Liver (tissue), 9 donors: ENCODE data around the gene LDB2. TPM values are rescaled to one million over a fixed set of nuclear protein-coding genes. Genes with fewer than 3 reads are reported as not detected.

Experiments
- DNase-seq: peaks from one replicate; pipeline ENCODE4 v3.0.0-alpha.2; 2017; ENCODE audit warnings: low spot score
- H3K27ac ChIP-seq, 2 donors: one replicate each; pipeline ENCODE4 v1.7.0; 2013; ENCODE audit warnings: inconsistent platforms in 2 of 2, low read length in 2 of 2, control low read depth in 1 of 2, low read depth in 1 of 2, mild to moderate bottlenecking in 1 of 2
- H3K27me3 ChIP-seq, 4 donors: one replicate each; pipeline versions ENCODE4 v1.6.1 to v1.7.0; 2013; ENCODE audit warnings: low read length in 3 of 4, inconsistent platforms in 1 of 4, mild to moderate bottlenecking in 1 of 4, moderate library complexity in 1 of 4; ENCODE audit not compliant: control insufficient read depth in 4 of 4, insufficient read depth in 4 of 4
- H3K36me3 ChIP-seq, 4 donors: one replicate each; pipeline versions ENCODE4 v1.6.1 to v1.7.0; 2013; ENCODE audit warnings: low read length in 3 of 4, mild to moderate bottlenecking in 3 of 4, low read depth in 1 of 4, moderate library complexity in 1 of 4; ENCODE audit not compliant: control insufficient read depth in 4 of 4, insufficient read depth in 3 of 4
- H3K4me1 ChIP-seq, 4 donors: one replicate each; pipeline versions ENCODE4 v1.6.1 to v1.7.0; 2013; ENCODE audit warnings: low read length in 3 of 4, mild to moderate bottlenecking in 3 of 4, moderate library complexity in 1 of 4; ENCODE audit not compliant: control insufficient read depth in 4 of 4, insufficient read depth in 4 of 4
- H3K4me3 ChIP-seq, 3 donors: one replicate each; pipeline versions ENCODE4 v1.6.1 to v1.7.0; 2013; ENCODE audit warnings: low read length in 3 of 3, control low read depth in 1 of 3, low read depth in 1 of 3, mild to moderate bottlenecking in 1 of 3
- H3K9ac ChIP-seq, 2 donors: one replicate each; pipeline ENCODE4 v1.7.0; 2013; ENCODE audit warnings: low read length in 2 of 2, mild to moderate bottlenecking in 2 of 2, moderate library complexity in 2 of 2, control low read depth in 1 of 2, low read depth in 1 of 2
- H3K9me3 ChIP-seq, 4 donors: one replicate each; pipeline versions ENCODE4 v1.6.1 to v1.7.0; 2013; ENCODE audit warnings: low read length in 3 of 4; ENCODE audit not compliant: control insufficient read depth in 4 of 4
- ATF3 ChIP-seq: IDR thresholded peaks from 2 replicates; pipeline ENCODE4 v1.6.1; 2016; ENCODE audit warnings: antibody characterized with exemption
- EGR1 ChIP-seq, 2 donors: IDR thresholded peaks; 2 replicates each; pipeline ENCODE4 v1.6.1; 2016 to 2018; ENCODE audit warnings: antibody characterized with exemption in 2 of 2, low read depth in 2 of 2
- FOXA1 ChIP-seq: IDR thresholded peaks from 2 replicates; pipeline ENCODE4 v1.6.1; 2016; ENCODE audit warnings: antibody characterized with exemption
- FOXA2 ChIP-seq: IDR thresholded peaks from 2 replicates; pipeline ENCODE4 v1.6.1; 2016; ENCODE audit warnings: antibody characterized with exemption
- GABPA ChIP-seq, 2 donors: IDR thresholded peaks in 1 of 2; conservative IDR thresholded peaks in 1 of 2; 2 replicates each; pipeline ENCODE4 v1.6.1; 2016; ENCODE audit warnings: antibody characterized with exemption in 2 of 2, mild to moderate bottlenecking in 1 of 2, moderate library complexity in 1 of 2
- HNF4A ChIP-seq, 2 donors: conservative IDR thresholded peaks; 2 replicates each; pipeline ENCODE4 v1.6.1; 2016; ENCODE audit warnings: antibody characterized with exemption in 2 of 2, mild to moderate bottlenecking in 2 of 2
- HNF4G ChIP-seq: IDR thresholded peaks from 2 replicates; pipeline ENCODE4 v1.6.1; 2016; ENCODE audit warnings: antibody characterized with exemption
- JUND ChIP-seq, 2 donors: IDR thresholded peaks; 2 replicates each; pipeline ENCODE4 v1.6.1; 2016; ENCODE audit warnings: antibody characterized with exemption in 2 of 2
- NR2F2 ChIP-seq: IDR thresholded peaks from 2 replicates; pipeline ENCODE4 v1.6.1; 2016; ENCODE audit warnings: antibody characterized with exemption
- RAD21 ChIP-seq, 2 donors: IDR thresholded peaks; 2 replicates each; pipeline ENCODE4 v1.6.1; 2016; ENCODE audit warnings: antibody characterized with exemption in 2 of 2, mild to moderate bottlenecking in 2 of 2
- RXRA ChIP-seq, 2 donors: IDR thresholded peaks; 2 replicates each; pipeline ENCODE4 v1.6.1; 2017 to 2018; ENCODE audit warnings: antibody characterized with exemption in 2 of 2, mild to moderate bottlenecking in 1 of 2
- SP1 ChIP-seq: IDR thresholded peaks from 2 replicates; pipeline ENCODE4 v1.6.1; 2018; ENCODE audit warnings: antibody characterized with exemption, mild to moderate bottlenecking
- TAF1 ChIP-seq: conservative IDR thresholded peaks from 2 replicates; pipeline ENCODE4 v1.6.1; 2016; ENCODE audit warnings: antibody characterized with exemption, mild to moderate bottlenecking
- YY1 ChIP-seq: IDR thresholded peaks from 2 replicates; pipeline ENCODE4 v1.6.1; 2016; ENCODE audit warnings: antibody characterized with exemption, mild to moderate bottlenecking
- WGBS: extraction: QIAGEN DNeasy Blood & Tissue Kit; methylation state at CpG from one replicate; pipeline ENCODE4 v1.1.7; 2013; 5-methylcytosine and 5-hydroxymethylcytosine counted together
- polyA plus RNA-seq, 2 donors: library from polyadenylated mRNA; stranded (reverse) in 1 of 2; unstranded in 1 of 2; fragments of 200-250 nt in 1 of 2; fragments of >200 nt in 1 of 2; fragmentation: Nextera tagmentation in 1 of 2; extraction: Ambion mirVana in 1 of 2; gene quantifications; one replicate each; pipeline versions ENCODE4 v1.2.1 to v1.2.3, GENCODE V29; 2013 to 2015
- total RNA-seq, 2 donors: library from RNA; depleted of rRNA; stranded (reverse); fragments of >200 nt; gene quantifications; one replicate each; pipeline ENCODE4 v1.2.3, GENCODE V29; 2014
- TF ChIP-seq, protein P1 (sequence below): fragments of 150-350 bp; IDR thresholded peaks from 2 replicates; pipeline ENCODE4 v1.5.1; 2017; ENCODE audit warnings: improper control_type of control experiment, low read depth, low read length; ENCODE audit not compliant: missing input control
- TF ChIP-seq, protein P2 (sequence below): IDR thresholded peaks from 2 replicates; pipeline ENCODE4 v1.6.1; 2016; ENCODE audit warnings: antibody characterized with exemption
- TF ChIP-seq, protein P3 (sequence below): IDR thresholded peaks from 2 replicates; pipeline ENCODE4 v1.6.1; 2016; ENCODE audit warnings: antibody characterized with exemption, mild to moderate bottlenecking
- TF ChIP-seq, protein P4 (sequence below): IDR thresholded peaks from 2 replicates; pipeline ENCODE4 v1.6.1; 2016; ENCODE audit warnings: antibody characterized with exemption
- donor health status: healthy.
- donor health status: healthy.
- donor health status: healthy.
- donor health status: healthy.
- donor health status: healthy.

LDB2 gene
- total and polyA plus RNA-seq, 4 donors: 7.4 to 31.9 (median 16.8) TPM

DNA sequence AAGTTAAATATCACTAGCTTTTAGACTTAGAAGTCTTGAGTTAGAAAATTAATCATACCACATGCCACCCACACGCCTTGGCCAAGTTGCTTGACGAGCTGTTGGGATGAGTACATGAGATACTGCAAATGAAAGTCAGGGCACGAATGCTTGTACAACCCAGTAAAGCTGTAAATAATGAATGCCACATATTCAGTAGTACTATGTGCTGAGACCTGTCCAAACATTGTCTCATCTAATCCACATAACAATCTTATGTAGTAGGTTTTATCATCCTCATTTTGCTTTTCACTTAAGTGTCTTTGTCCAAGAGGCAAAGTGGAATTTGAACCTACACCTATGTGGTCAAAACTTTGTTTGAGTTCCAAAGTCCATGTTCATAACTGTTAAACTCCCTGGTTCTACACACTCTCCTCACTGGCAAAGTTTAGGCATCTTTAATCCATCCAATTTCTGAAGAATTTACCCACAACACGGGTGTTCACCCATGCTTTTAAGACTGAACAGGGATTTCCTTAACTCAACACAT, 74.1 kb downstream of the LDB2 start:
- DNase-seq: no peak
- H3K4me1 ChIP-seq: peaks cover 7 to 34% (median 22%) of the 10 kb centered on the region in 4 donors
- H3K27me3 ChIP-seq: no peaks in the 10 kb centered on the region
- TF ChIP-seq RXRA (IDR thresholded peaks at IDR 0.05): peak; percentile 63 to 73
- TF ChIP-seq, protein P1, sequence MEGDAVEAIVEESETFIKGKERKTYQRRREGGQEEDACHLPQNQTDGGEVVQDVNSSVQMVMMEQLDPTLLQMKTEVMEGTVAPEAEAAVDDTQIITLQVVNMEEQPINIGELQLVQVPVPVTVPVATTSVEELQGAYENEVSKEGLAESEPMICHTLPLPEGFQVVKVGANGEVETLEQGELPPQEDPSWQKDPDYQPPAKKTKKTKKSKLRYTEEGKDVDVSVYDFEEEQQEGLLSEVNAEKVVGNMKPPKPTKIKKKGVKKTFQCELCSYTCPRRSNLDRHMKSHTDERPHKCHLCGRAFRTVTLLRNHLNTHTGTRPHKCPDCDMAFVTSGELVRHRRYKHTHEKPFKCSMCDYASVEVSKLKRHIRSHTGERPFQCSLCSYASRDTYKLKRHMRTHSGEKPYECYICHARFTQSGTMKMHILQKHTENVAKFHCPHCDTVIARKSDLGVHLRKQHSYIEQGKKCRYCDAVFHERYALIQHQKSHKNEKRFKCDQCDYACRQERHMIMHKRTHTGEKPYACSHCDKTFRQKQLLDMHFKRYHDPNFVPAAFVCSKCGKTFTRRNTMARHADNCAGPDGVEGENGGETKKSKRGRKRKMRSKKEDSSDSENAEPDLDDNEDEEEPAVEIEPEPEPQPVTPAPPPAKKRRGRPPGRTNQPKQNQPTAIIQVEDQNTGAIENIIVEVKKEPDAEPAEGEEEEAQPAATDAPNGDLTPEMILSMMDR: no peak
- TF ChIP-seq FOXA2: no peak
- peak; percentile 45 to 58 for TF ChIP-seq RAD21 (IDR thresholded peaks at IDR 0.05)
- TF ChIP-seq FOXA1: peak; percentile 34
- peak; percentile 71 for TF ChIP-seq YY1
- TF ChIP-seq, protein P2, sequence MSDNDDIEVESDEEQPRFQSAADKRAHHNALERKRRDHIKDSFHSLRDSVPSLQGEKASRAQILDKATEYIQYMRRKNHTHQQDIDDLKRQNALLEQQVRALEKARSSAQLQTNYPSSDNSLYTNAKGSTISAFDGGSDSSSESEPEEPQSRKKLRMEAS: peak; percentile 63
- TF ChIP-seq HNF4A (conservative IDR thresholded peaks at IDR 0.05): peak; percentile 100
- TF ChIP-seq, protein P3, sequence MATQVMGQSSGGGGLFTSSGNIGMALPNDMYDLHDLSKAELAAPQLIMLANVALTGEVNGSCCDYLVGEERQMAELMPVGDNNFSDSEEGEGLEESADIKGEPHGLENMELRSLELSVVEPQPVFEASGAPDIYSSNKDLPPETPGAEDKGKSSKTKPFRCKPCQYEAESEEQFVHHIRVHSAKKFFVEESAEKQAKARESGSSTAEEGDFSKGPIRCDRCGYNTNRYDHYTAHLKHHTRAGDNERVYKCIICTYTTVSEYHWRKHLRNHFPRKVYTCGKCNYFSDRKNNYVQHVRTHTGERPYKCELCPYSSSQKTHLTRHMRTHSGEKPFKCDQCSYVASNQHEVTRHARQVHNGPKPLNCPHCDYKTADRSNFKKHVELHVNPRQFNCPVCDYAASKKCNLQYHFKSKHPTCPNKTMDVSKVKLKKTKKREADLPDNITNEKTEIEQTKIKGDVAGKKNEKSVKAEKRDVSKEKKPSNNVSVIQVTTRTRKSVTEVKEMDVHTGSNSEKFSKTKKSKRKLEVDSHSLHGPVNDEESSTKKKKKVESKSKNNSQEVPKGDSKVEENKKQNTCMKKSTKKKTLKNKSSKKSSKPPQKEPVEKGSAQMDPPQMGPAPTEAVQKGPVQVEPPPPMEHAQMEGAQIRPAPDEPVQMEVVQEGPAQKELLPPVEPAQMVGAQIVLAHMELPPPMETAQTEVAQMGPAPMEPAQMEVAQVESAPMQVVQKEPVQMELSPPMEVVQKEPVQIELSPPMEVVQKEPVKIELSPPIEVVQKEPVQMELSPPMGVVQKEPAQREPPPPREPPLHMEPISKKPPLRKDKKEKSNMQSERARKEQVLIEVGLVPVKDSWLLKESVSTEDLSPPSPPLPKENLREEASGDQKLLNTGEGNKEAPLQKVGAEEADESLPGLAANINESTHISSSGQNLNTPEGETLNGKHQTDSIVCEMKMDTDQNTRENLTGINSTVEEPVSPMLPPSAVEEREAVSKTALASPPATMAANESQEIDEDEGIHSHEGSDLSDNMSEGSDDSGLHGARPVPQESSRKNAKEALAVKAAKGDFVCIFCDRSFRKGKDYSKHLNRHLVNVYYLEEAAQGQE: peak; percentile 68
- peak; percentile 93 for TF ChIP-seq SP1
- no peak for TF ChIP-seq NR2F2
- peak; percentile 65 to 75 for TF ChIP-seq JUND (IDR thresholded peaks at IDR 0.05)
- TF ChIP-seq EGR1 (IDR thresholded peaks at IDR 0.05; ENCODE audit: low read depth in 2 of 2): peak in 1 of 2 donors; percentile 36
- TF ChIP-seq, protein P4, sequence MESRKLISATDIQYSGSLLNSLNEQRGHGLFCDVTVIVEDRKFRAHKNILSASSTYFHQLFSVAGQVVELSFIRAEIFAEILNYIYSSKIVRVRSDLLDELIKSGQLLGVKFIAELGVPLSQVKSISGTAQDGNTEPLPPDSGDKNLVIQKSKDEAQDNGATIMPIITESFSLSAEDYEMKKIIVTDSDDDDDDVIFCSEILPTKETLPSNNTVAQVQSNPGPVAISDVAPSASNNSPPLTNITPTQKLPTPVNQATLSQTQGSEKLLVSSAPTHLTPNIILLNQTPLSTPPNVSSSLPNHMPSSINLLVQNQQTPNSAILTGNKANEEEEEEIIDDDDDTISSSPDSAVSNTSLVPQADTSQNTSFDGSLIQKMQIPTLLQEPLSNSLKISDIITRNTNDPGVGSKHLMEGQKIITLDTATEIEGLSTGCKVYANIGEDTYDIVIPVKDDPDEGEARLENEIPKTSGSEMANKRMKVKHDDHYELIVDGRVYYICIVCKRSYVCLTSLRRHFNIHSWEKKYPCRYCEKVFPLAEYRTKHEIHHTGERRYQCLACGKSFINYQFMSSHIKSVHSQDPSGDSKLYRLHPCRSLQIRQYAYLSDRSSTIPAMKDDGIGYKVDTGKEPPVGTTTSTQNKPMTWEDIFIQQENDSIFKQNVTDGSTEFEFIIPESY: peak; percentile 58
- peak; percentile 97 for TF ChIP-seq HNF4G
- no peak for TF ChIP-seq ATF3
- no peak for TF ChIP-seq GABPA (IDR thresholded peaks at IDR 0.05 in 1 of 2, conservative IDR thresholded peaks at IDR 0.05 in 1 of 2)
- TF ChIP-seq TAF1: no peak
- peak overlapping the region; percentile 8 to 22 for H3K27ac ChIP-seq
- no peaks in the 10 kb centered on the region for H3K36me3 ChIP-seq
- no peaks in the 10 kb centered on the region for H3K9me3 ChIP-seq
- 31% methylated on average over 4 of the region's 4 CpGs for WGBS
- H3K4me3 ChIP-seq: no peak overlapping the region
- no peak overlapping the region for H3K9ac ChIP-seq
